GM10248 (cell line): ENCODE data around the gene SMIM23.

Source experiments
- CTCF ChIA-PET: fragments of 300-600 bp; sonication (Branson Sonifier 250); formaldehyde crosslinking; extraction: SDS; loops from one replicate; lab custom pipeline; 2021; ENCODE audit warnings: antibody characterized with exemption; lab: Yijun Ruan, JAX
- POLR2A ChIA-PET: fragments of 350-650 bp; sonication (Branson Sonifier 250); formaldehyde crosslinking; extraction: SDS; loops from one replicate; lab custom pipeline; 2020; ENCODE audit warnings: antibody characterized with exemption; lab: Yijun Ruan, JAX
- DNase-seq: peaks from one replicate; pipeline ENCODE4 v3.0.0; 2012; ENCODE audit errors: extremely low spot score
- TF ChIP-seq, protein P1 (sequence below): IDR thresholded peaks from 2 replicates; pipeline ENCODE4 v1.5.1; 2012; ENCODE audit warnings: mild to moderate bottlenecking, low read depth; ENCODE audit errors: extremely low read depth, missing control alignments, control extremely low read depth

The SMIM23 gene

DNA sequence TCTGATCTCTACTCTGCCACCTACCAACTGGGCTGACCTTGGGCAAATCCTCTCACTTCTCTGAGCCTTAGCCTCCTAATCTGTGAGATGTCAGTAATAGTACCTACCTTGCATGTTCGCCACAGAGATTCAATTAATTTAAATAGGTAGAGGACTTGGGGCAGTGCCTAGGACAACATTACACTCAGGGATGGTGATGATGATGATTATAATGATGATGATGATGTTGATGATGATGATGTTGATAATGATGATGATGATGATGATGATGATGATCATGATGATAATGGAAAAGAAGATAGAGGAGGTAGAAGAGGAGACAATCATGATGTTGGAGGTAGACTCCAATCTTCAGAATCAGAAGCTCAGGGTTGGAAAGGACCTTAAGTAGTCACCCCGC is 40.7 kb upstream of the SMIM23 start:
- ChIA-PET POLR2A (no interaction called here), CTCF (interaction anchor here (1.2 to 2.1 kb wide), 3 partner anchors 11 to 20 kb away, joined by 3 to 6 read pairs (median 4); no protein-coding TSS in a partner anchor)
- no peak for DNase-seq
- TF ChIP-seq, protein P1, sequence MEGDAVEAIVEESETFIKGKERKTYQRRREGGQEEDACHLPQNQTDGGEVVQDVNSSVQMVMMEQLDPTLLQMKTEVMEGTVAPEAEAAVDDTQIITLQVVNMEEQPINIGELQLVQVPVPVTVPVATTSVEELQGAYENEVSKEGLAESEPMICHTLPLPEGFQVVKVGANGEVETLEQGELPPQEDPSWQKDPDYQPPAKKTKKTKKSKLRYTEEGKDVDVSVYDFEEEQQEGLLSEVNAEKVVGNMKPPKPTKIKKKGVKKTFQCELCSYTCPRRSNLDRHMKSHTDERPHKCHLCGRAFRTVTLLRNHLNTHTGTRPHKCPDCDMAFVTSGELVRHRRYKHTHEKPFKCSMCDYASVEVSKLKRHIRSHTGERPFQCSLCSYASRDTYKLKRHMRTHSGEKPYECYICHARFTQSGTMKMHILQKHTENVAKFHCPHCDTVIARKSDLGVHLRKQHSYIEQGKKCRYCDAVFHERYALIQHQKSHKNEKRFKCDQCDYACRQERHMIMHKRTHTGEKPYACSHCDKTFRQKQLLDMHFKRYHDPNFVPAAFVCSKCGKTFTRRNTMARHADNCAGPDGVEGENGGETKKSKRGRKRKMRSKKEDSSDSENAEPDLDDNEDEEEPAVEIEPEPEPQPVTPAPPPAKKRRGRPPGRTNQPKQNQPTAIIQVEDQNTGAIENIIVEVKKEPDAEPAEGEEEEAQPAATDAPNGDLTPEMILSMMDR = no peak

DNA sequence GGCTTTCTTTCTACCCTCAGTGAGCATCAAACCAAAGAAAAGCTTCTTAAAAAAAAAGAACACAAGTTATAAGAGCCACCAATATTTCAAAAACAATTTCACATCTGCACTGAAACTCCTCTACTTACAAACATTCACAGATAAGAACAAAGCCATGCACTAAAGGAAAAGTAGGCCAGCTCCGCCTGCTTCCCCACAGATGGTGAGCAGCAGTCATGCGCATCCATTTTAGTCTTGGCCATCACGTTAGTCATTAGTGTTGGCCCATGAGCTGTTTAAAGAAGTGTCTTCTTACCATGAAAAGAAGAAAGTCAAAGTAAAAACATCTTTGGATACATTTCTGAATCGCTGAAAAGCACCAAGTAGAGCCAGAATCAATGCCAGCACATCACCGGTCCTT is 40.0 kb upstream of the SMIM23 start:
- CTCF ChIA-PET = interaction anchor here (1.2 to 2.1 kb wide), 3 partner anchors 10 to 20 kb away, joined by 3 to 6 read pairs (median 4); no protein-coding TSS in a partner anchor
- no peak for DNase-seq
- TF ChIP-seq, protein P1 = no peak
- POLR2A ChIA-PET = no interaction called here

DNA sequence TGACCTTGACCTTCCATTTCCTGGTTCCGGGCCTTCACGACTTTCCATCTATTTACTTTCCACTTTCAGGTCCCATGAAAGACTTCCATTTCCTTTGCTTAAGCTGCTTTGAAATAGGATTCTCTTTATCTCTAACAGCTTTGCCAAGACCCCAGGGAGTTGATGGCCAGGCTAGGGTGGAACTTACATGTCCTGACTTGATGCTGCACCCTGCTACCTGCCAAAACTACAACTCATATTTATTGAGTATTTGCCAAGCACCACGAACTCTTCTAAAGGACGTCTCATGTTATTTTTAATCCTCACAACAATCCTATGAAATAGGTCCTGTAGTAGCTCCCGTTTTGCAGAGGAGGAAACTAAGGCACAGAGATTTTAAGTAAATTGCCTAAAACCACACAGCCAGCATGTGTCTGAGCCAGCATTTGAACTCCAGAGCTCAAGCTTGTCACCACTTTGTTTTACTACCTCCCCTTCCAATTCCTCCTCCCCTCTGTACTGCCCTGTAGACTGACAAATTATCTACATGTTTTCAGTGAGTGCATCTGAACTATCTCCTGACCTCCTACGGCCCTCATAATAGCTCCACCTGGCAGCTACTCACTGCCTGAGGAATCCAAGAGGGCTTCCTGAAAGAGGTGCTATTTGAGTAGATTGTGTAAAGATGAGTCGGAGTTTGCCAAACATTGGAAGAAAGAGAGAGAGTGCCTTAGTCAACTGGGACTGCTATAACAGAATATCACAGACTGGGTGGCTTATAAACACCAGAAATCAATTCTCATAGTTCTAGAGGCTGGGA is 38.4 kb upstream of the SMIM23 start:
- POLR2A ChIA-PET = no interaction called here
- TF ChIP-seq, protein P1 = no peak
- no peak for DNase-seq
- CTCF ChIA-PET = interaction anchor here (1.0 to 1.4 kb wide), 3 partner anchors 9 to 11 kb away, joined by 4 to 5 read pairs (median 4); no protein-coding TSS in a partner anchor

DNA sequence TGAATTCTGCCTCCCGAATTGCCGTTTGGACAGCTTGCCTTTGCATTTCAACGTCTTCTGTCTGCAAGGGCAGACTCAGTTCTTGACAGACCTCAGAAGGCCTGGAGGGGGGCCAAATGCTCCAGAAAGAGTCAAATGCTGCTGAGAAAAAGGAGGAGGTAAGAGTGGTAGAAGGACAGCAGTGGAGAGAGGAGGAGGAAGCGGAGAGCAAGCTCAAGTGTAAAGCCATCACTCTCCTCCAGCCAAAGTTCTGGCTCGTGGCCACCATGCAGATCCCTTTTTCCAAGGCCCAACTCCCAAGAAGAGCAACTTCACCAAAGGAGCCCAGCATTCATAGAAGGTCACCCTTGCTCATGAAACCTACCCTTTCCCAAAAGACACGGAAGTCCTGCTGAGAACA is 36.9 kb upstream of the SMIM23 start:
- CTCF ChIA-PET = no interaction called here
- TF ChIP-seq, protein P1 = no peak
- DNase-seq = no peak
- POLR2A ChIA-PET = no interaction called here

DNA sequence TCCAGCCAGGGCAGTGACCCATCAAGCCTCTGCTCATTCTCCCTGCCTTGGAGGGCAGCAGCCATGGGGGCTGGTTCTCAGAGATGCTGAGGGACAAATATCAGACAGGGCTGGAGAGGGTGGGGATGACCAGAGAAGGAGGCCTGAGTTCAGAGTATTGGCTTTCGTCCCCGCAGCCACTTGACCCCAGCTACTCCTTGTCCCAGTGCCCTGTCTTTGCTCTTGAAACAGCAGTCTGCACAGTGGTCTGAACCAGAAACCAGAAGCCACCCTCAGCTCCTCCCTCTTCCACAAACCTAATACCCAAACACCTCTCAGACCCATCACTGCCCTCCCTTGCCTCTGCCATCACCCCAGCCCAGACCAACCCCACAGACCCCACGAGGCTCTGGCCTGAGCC is 36.3 kb upstream of the SMIM23 start:
- POLR2A ChIA-PET = no interaction called here
- CTCF ChIA-PET = no interaction called here
- no peak for DNase-seq
- TF ChIP-seq, protein P1 = no peak

DNA sequence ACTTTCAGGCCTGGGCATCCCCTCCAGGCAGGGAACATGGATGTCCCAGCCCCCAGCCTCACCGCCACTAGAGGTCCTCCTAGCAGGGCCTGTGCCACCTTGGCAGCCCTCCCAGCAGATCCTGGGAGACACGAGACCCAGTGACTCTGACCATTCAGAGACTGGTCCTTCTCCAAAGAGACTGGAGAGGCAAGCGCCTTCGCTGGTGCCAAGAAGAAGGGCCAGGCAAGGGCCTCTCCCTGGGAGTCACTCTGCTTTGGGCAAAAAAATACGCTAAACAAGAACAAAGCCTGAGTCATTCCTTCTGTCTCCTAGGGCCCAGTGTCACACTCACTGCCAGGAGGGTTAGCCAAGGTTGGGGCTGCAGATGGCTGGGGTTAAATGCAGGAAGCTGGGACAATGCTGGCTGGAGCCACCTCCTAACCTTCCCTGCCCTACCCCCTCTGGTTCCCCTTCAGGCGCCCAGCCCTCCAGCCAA is 35.3 kb upstream of the SMIM23 start:
- CTCF ChIA-PET = no interaction called here
- POLR2A ChIA-PET = no interaction called here
- no peak for DNase-seq
- TF ChIP-seq, protein P1 = no peak
